HEK293 (cell line): ENCODE measurements around the gene LPCAT1.
"Not testable (repeated sequence)": the region's sequence is repeated elsewhere in the genome, so short reads cannot be mapped to it uniquely, and the experiment has no call there.

Experiments
- CTCF ChIA-PET: fragments of 350-600 bp; formaldehyde crosslinking; extraction: SDS; loops from one replicate; lab custom pipeline; 2021; ENCODE audit warnings: antibody characterized with exemption; lab: Yijun Ruan, JAX
- POLR2A ChIA-PET: fragments of 300-600 bp; formaldehyde crosslinking; extraction: SDS; loops from one replicate; lab custom pipeline; 2020; ENCODE audit warnings: antibody characterized with exemption, inconsistent platforms; lab: Yijun Ruan, JAX
- H3K27ac ChIP-seq: fragments of 200-500 bp; sonication (Bioruptor generic); 2 replicates; pipeline ENCODE4 v1.5.1; 2014; ENCODE audit warnings: low read depth, low read length, control low read depth, inconsistent platforms; ENCODE audit errors: extremely low read depth
- H3K36me3 ChIP-seq, 2 experiments: fragments of 200-500 bp in 1 of 2; sonication (Bioruptor generic) in 1 of 2; 1 replicate in 1 of 2; 2 replicates in 1 of 2; pipeline ENCODE4 v1.5.1; 2014 to 2017; ENCODE audit warnings: inconsistent platforms in 2 of 2, low read length in 2 of 2; ENCODE audit not compliant: control insufficient read depth in 2 of 2, insufficient read depth in 1 of 2
- H3K4me1 ChIP-seq: fragments of 200-500 bp; sonication (Bioruptor generic); 2 replicates; pipeline ENCODE4 v1.5.1; 2014; ENCODE audit warnings: mild to moderate bottlenecking, low read length, inconsistent platforms; ENCODE audit not compliant: control insufficient read depth, insufficient read depth
- H3K4me3 ChIP-seq: 2 replicates; pipeline ENCODE4 v1.5.1; 2011; ENCODE audit warnings: low read depth, mild to moderate bottlenecking, control low read depth, low read length, moderate library complexity
- H3K9me3 ChIP-seq: fragments of 200-500 bp; sonication (Bioruptor generic); 2 replicates; pipeline ENCODE4 v1.5.1; 2014; ENCODE audit warnings: low read depth, low read length, inconsistent platforms; ENCODE audit not compliant: control insufficient read depth, insufficient read depth
- GLIS1 ChIP-seq: fragments of 450-650 bp; formaldehyde crosslinking; IDR thresholded peaks from 2 replicates; pipeline ENCODE4 v1.5.1; 2016; ENCODE audit warnings: missing biosample characterization, missing genetic modification characterization
- IKZF3 ChIP-seq: fragments of 450-650 bp; IDR thresholded peaks from 2 replicates; pipeline ENCODE4 v1.5.0; 2018; ENCODE audit warnings: missing biosample characterization, mild to moderate bottlenecking, missing genetic modification characterization, moderate library complexity
- KLF1 ChIP-seq: fragments of 450-650 bp; formaldehyde crosslinking; IDR thresholded peaks from 2 replicates; pipeline ENCODE4 v1.5.1; 2016; ENCODE audit warnings: missing biosample characterization, missing genetic modification characterization
- MEIS1 ChIP-seq: sonication (generic); formaldehyde crosslinking; IDR thresholded peaks from 2 replicates; pipeline ENCODE4 v1.8.1; 2022; ENCODE audit warnings: missing genetic modification reagents, mild to moderate bottlenecking, borderline replicate concordance
- MYNN ChIP-seq: fragments of 450-650 bp; formaldehyde crosslinking; IDR thresholded peaks from 2 replicates; pipeline ENCODE4 v1.5.1; 2016; ENCODE audit warnings: missing biosample characterization, missing genetic modification characterization, borderline replicate concordance
- SP3 ChIP-seq: fragments of 450-650 bp; formaldehyde crosslinking; IDR thresholded peaks from 2 replicates; pipeline ENCODE4 v1.5.1; 2016; ENCODE audit warnings: missing biosample characterization, missing genetic modification characterization
- ZNF292 ChIP-seq: fragments of 450-650 bp; formaldehyde crosslinking; IDR thresholded peaks from 2 replicates; pipeline ENCODE4 v1.5.1; 2016; ENCODE audit warnings: low read depth, missing biosample characterization, missing genetic modification characterization, borderline replicate concordance
- ZNF391 ChIP-seq: fragments of 450-650 bp; formaldehyde crosslinking; IDR thresholded peaks from 2 replicates; pipeline ENCODE4 v1.5.1; 2016; ENCODE audit warnings: low read depth, missing biosample characterization, missing genetic modification characterization, borderline replicate concordance
- ZNF433 ChIP-seq: fragments of 450-650 bp; formaldehyde crosslinking; IDR thresholded peaks from 2 replicates; pipeline ENCODE4 v1.5.1; 2016; ENCODE audit warnings: missing biosample characterization, missing genetic modification characterization, low read depth
- ZNF585B ChIP-seq: fragments of 450-650 bp; formaldehyde crosslinking; IDR thresholded peaks from 2 replicates; pipeline ENCODE4 v1.5.1; 2016; ENCODE audit warnings: missing biosample characterization, missing genetic modification characterization
- ZNF610 ChIP-seq: fragments of 450-650 bp; formaldehyde crosslinking; IDR thresholded peaks from 2 replicates; pipeline ENCODE4 v1.5.1; 2016; ENCODE audit warnings: missing biosample characterization, missing genetic modification characterization, borderline replicate concordance
- ZNF629 ChIP-seq: fragments of 450-650 bp; formaldehyde crosslinking; IDR thresholded peaks from 2 replicates; pipeline ENCODE4 v1.5.1; 2017; ENCODE audit warnings: missing biosample characterization, missing genetic modification characterization
- ZNF747 ChIP-seq: fragments of 450-650 bp; formaldehyde crosslinking; IDR thresholded peaks from 2 replicates; pipeline ENCODE4 v1.5.1; 2016; ENCODE audit warnings: missing biosample characterization, missing genetic modification characterization
- TF ChIP-seq, protein P1 (sequence below): fragments of 450-650 bp; formaldehyde crosslinking; IDR thresholded peaks from 2 replicates; pipeline ENCODE4 v1.5.1; 2016; ENCODE audit warnings: missing biosample characterization, missing genetic modification characterization

LPCAT1 gene

DNA sequence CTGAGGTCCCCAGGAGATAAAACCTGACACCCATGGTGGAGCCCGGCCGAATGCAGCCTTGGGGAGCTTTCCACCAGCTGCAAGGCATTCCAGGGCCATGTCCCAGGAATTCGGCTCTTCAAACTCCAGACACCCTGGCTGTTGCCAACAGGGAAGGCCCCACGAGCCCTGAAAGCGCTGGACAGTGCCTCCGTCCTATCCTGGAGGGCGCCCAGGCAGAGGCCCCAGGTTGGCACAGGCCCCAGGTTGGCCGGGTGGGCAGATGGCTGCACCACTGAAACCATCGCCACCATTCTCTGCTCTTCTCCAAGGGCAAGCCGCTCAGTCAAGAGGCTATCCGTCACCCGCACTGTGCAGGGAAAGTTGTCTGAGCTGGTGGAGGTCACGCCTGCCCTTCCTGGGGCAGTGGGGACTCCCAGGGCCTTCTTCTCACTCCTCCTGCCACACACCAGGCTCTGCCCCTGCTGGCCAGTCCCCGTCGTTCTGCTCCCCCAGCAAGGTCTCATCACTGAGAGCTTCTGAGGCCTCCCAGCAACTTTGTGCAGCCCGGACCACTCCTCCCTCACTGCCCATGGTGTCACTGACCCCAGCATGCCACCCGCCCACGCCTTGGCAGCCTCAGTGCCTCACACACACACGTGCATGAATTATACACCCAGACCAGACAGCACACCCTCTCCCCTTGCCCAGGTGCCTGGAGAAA is 99.7 kb downstream of the LPCAT1 start:
- POLR2A ChIA-PET: no interaction called here

DNA sequence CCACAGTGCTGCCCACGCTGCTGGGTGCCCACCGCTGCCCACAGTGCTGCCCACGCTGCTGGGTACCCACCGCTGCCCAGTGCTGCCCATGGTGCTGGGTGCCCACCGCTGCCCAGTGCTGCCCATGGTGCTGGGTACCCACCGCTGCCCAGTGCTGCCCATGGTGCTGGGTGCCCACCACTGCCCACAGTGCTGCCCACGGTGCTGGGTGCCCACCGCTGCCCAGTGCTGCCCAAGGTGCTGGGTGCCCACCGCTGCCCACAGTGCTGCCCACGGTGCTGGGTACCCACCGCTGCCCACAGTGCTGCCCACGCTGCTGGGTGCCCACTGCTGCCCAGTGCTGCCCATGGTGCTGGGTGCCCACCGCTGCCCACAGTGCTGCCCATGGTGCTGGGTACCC is 101.2 kb downstream of the LPCAT1 start:
- H3K4me3 ChIP-seq, H3K9me3 ChIP-seq, POLR2A ChIA-PET, H3K36me3 ChIP-seq, H3K27ac ChIP-seq, H3K4me1 ChIP-seq, CTCF ChIA-PET: not testable (repeated sequence)

More for the DNA sequence above, 99.7 kb downstream of the LPCAT1 start:
- Histone ChIP-seq H3K27ac (no peak overlapping the region), H3K36me3 (no peaks in the 10 kb centered on the region), H3K4me1 (no peaks in the 10 kb centered on the region), H3K9me3 (peaks cover 4% of the 10 kb centered on the region), H3K4me3 (no peak overlapping the region)
- TF ChIP-seq ZNF585B (tag by site-specific recombination) (no peak), GLIS1 (tag by site-specific recombination) (no peak)
- CTCF ChIA-PET: no interaction called here

DNA sequence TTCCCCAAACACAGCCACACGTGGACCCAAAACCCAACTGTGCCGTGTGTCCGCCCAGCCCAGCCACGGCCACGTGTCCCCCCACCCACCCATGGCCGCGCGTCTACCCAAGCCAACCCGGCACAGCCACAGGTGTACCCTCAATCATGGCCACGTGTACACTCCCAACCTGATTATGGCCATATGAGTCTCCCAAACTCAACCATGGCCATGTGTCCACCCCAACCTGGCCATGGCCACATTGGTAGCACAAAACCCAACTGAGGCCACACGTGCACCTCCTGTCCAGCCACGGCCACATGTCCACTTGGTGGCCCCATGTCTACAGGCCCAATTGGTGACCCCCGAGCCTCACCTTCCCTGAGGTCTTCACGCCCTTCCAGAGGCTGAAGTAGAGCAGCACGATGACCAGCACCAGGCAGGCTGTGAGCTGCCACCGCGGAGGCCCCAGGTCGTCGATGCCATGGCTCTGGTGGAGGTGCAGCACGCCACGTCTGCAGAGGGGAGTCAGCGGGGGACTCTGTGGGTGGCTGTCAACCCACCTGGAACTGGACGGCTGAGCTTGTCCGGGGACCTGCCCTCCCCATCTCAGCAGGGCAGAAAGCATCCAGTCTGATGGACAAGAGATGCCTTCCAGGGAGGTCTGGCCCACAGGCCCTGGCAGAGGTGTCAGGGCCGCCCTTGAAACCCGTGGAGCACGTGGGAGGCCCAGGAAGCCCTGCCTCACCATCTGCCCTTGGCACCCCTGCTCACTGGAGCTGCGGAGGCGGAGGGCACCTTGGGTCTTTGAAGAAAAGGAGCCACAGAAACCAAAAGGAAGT is 102.0 kb downstream of the LPCAT1 start:
- Histone ChIP-seq H3K4me3 (no peak overlapping the region), H3K36me3 (no peaks in the 10 kb centered on the region), H3K27ac (no peak overlapping the region), H3K4me1 (no peaks in the 10 kb centered on the region), H3K9me3 (no peaks in the 10 kb centered on the region)
- CTCF ChIA-PET: no interaction called here
- TF ChIP-seq MEIS1 (no peak), IKZF3 (tag by site-specific recombination) (no peak), ZNF747 (tag by site-specific recombination) (no peak), ZNF433 (tag by site-specific recombination) (no peak), ZNF629 (tag by site-specific recombination) (no peak), SP3 (no peak), ZNF391 (tag by site-specific recombination) (no peak), ZNF292 (tag by site-specific recombination) (no peak), ZNF610 (tag by site-specific recombination) (no peak), MYNN (no peak), KLF1 (tag by site-specific recombination) (no peak)
- TF ChIP-seq, protein P1, sequence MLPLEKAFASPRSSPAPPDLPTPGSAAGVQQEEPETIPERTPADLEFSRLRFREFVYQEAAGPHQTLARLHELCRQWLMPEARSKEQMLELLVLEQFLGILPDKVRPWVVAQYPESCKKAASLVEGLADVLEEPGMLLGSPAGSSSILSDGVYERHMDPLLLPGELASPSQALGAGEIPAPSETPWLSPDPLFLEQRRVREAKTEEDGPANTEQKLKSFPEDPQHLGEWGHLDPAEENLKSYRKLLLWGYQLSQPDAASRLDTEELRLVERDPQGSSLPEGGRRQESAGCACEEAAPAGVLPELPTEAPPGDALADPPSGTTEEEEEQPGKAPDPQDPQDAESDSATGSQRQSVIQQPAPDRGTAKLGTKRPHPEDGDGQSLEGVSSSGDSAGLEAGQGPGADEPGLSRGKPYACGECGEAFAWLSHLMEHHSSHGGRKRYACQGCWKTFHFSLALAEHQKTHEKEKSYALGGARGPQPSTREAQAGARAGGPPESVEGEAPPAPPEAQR (tag by site-specific recombination): no peak
- POLR2A ChIA-PET: interaction anchor here (0.6 kb wide), 1 partner anchor 38 kb away, joined by 4 read pairs; no protein-coding TSS in a partner anchor
